Sigmoid colon (tissue), 7 donors: Measurements from ENCODE around the gene ZSCAN12. TPM values are rescaled to one million over a fixed set of nuclear protein-coding genes. Genes with fewer than 3 reads are reported as not detected.

Source experiments
- DNase-seq: peaks from one replicate; pipeline ENCODE4 v3.0.0-alpha.2; 2019
- H3K27ac ChIP-seq, 4 donors: fragments of 200-600 bp; sonication (generic); one replicate each; pipeline ENCODE4 v1.5.1; 2016 to 2019; ENCODE audit warnings: mild to moderate bottlenecking in 1 of 4
- H3K27me3 ChIP-seq, 3 donors: fragments of 200-600 bp; sonication (generic); one replicate each; pipeline ENCODE4 v1.5.1; 2019; ENCODE audit warnings: mild to moderate bottlenecking in 1 of 3
- H3K36me3 ChIP-seq, 4 donors: fragments of 200-600 bp; sonication (generic); one replicate each; pipeline ENCODE4 v1.5.1; 2016 to 2019
- H3K4me1 ChIP-seq, 4 donors: fragments of 200-600 bp; sonication (generic); one replicate each; pipeline ENCODE4 v1.5.1; 2017 to 2019
- H3K4me3 ChIP-seq, 4 donors: fragments of 200-600 bp; sonication (generic); one replicate each; pipeline ENCODE4 v1.5.1; 2017 to 2019; ENCODE audit warnings: mild to moderate bottlenecking in 2 of 4, moderate library complexity in 1 of 4
- H3K9me3 ChIP-seq, 4 donors: fragments of 200-600 bp in 3 of 4; sonication (generic) in 3 of 4; one replicate each; pipeline versions ENCODE4 v1.5.1 to v1.6.1; 2013 to 2019
- CTCF ChIP-seq, 4 experiments: fragments of 450-650 bp in 3 of 4; fragments of 200-600 bp in 1 of 4; IDR thresholded peaks; one replicate each; pipeline ENCODE4 v1.5.1; 2016 to 2019; ENCODE audit warnings: antibody characterized with exemption in 4 of 4, mild to moderate bottlenecking in 3 of 4, moderate library complexity in 2 of 4
- EP300 ChIP-seq, 4 donors: sonication (generic); formaldehyde crosslinking; IDR thresholded peaks; one replicate each; pipeline ENCODE4 v1.6.1; 2017; ENCODE audit warnings: antibody characterized with exemption in 4 of 4
- POLR2A ChIP-seq, 2 donors: fragments of 450-650 bp; IDR thresholded peaks; one replicate each; pipeline ENCODE4 v1.6.1; 2016; ENCODE audit warnings: antibody characterized with exemption in 2 of 2, mild to moderate bottlenecking in 2 of 2, moderate library complexity in 2 of 2
- POLR2AphosphoS5 ChIP-seq, 4 donors: sonication (generic); formaldehyde crosslinking; IDR thresholded peaks; one replicate each; pipeline ENCODE4 v1.6.1; 2017; ENCODE audit warnings: antibody characterized with exemption in 4 of 4
- WGBS, 2 donors: extraction: QIAGEN DNeasy Blood & Tissue Kit; methylation state at CpG; one replicate each; pipeline ENCODE4 v1.1.7; 2013; 5-methylcytosine and 5-hydroxymethylcytosine counted together
- intact Hi-C: fragments of 100-400 bp; cut with DNase I; formaldehyde crosslinking; loops from one replicate; pipeline ENCODE4 v1.15.1; 2023
- polyA plus RNA-seq, 3 donors: library from polyadenylated mRNA; stranded (reverse); fragments of 200-250 nt; gene quantifications; one replicate each; pipeline ENCODE4 v1.2.3, GENCODE V29; 2013
- total RNA-seq, 4 donors: library from RNA; depleted of rRNA; stranded (reverse); fragments of >200 nt; gene quantifications; one replicate each; pipeline ENCODE4 v1.1.0, GENCODE V29; 2016
- donor health status: healthy with polysubstance abuse.
- donor health status: Bipolar disorder and iron deficiency.
- donor health status: healthy.

The ZSCAN12 gene
- total and polyA plus RNA-seq, 7 donors, result 1.4 to 7.5 (median 6.1) TPM

GRCh38 chr6:28400122-28400451 is 540 bp upstream of the ZSCAN12 start:
- Histone ChIP-seq H3K4me3 (peak overlapping the region; percentile 65 to 79 (median 72)), H3K27ac (peak overlapping the region; percentile 45 to 73 (median 63)), H3K36me3 (peaks cover 0 to 30% (median 7%) of the 10 kb centered on the region in 4 donors), H3K4me1 (peaks cover 0 to 26% (median 25%) of the 10 kb centered on the region in 4 donors), H3K9me3 (no peaks in the 10 kb centered on the region), H3K27me3 (peaks cover 0 to 2% (median 0%) of the 10 kb centered on the region in 3 donors)
- DNase-seq, result no peak
- 30 to 38% methylated on average over 8 of the region's 8 CpGs for WGBS, 2 donors
- TF ChIP-seq POLR2A (IDR thresholded peaks at IDR 0.05), result no peak
- TF ChIP-seq CTCF (IDR thresholded peaks at IDR 0.05), result no peak
- TF ChIP-seq EP300 (IDR thresholded peaks at IDR 0.05), result no peak
- TF ChIP-seq POLR2AphosphoS5 (IDR thresholded peaks at IDR 0.05), result no peak
- intact Hi-C loops, result no loop called here

- WGBS, 2 donors, result 95 to 96% methylated on average over 4 of the region's 4 CpGs
- peaks cover 4 to 64% (median 24%) of the 10 kb centered on the region in 4 donors for H3K36me3 ChIP-seq
- H3K4me1 ChIP-seq, result peaks cover 0 to 26% (median 25%) of the 10 kb centered on the region in 4 donors
- no peak for TF ChIP-seq CTCF (IDR thresholded peaks at IDR 0.05)
- no peak for TF ChIP-seq POLR2A (IDR thresholded peaks at IDR 0.05)
- no peak for TF ChIP-seq EP300 (IDR thresholded peaks at IDR 0.05)
- no peak for TF ChIP-seq POLR2AphosphoS5 (IDR thresholded peaks at IDR 0.05)
- H3K27me3 ChIP-seq, result no peaks in the 10 kb centered on the region
- no peak overlapping the region for H3K27ac ChIP-seq
- no peak for DNase-seq
- no peaks in the 10 kb centered on the region for H3K9me3 ChIP-seq
- H3K4me3 ChIP-seq, result no peak overlapping the region
- intact Hi-C loops, result loop anchor here (5.0 kb wide), 2 partner anchors 46 to 259 kb away; partner anchors contain the start of gene ZSCAN23
Observed at GRCh38 chr6:28395918-28396317, 3.6 kb downstream of the ZSCAN12 start.

GRCh38 chr6:28393912-28394662 is 5.5 kb downstream of the ZSCAN12 start:
- 69 to 95% methylated on average over 5 of the region's 5 CpGs for WGBS, 2 donors
- H3K4me1 ChIP-seq, result peaks cover 0 to 25% (median 20%) of the 10 kb centered on the region in 4 donors
- H3K36me3 ChIP-seq, result peaks cover 11 to 83% (median 34%) of the 10 kb centered on the region in 4 donors
- intact Hi-C loops, result no loop called here
- H3K9me3 ChIP-seq, result no peaks in the 10 kb centered on the region
- no peak overlapping the region for H3K27ac ChIP-seq
- H3K27me3 ChIP-seq, result no peaks in the 10 kb centered on the region
- TF ChIP-seq CTCF (IDR thresholded peaks at IDR 0.05), result no peak
- no peak for TF ChIP-seq POLR2AphosphoS5 (IDR thresholded peaks at IDR 0.05)
- TF ChIP-seq POLR2A (IDR thresholded peaks at IDR 0.05), result no peak
- no peak for TF ChIP-seq EP300 (IDR thresholded peaks at IDR 0.05)
- no peak overlapping the region for H3K4me3 ChIP-seq
- no peak for DNase-seq

GRCh38 chr6:28390688-28391087 is 8.9 kb downstream of the ZSCAN12 start:
- peaks cover 11 to 83% (median 28%) of the 10 kb centered on the region in 4 donors for H3K36me3 ChIP-seq
- TF ChIP-seq EP300 (IDR thresholded peaks at IDR 0.05) (no peak), POLR2AphosphoS5 (IDR thresholded peaks at IDR 0.05) (no peak), CTCF (IDR thresholded peaks at IDR 0.05) (no peak), POLR2A (IDR thresholded peaks at IDR 0.05) (no peak)
- no peak overlapping the region for H3K4me3 ChIP-seq
- 95% methylated on average over 8 of the region's 8 CpGs for WGBS, 2 donors
- DNase-seq, result no peak
- H3K27ac ChIP-seq, result no peak overlapping the region
- H3K9me3 ChIP-seq, result no peaks in the 10 kb centered on the region
- intact Hi-C loops, result no loop called here
- no peaks in the 10 kb centered on the region for H3K27me3 ChIP-seq
- H3K4me1 ChIP-seq, result peaks cover 0 to 1% (median 0%) of the 10 kb centered on the region in 4 donors
